Measurements from ENCODE around the gene ZBTB7C. TPM values are rescaled to one million over a fixed set of nuclear protein-coding genes. Genes with fewer than 3 reads are reported as not detected.

ZBTB7C gene
- total RNA-seq, 1 donor from 2014 or later: 0.57 TPM

GRCh38 chr18:48376406-48376805, 32.8 kb downstream of the ZBTB7C start:
- DNase-seq (ENCODE audit: low spot score, unreplicated experiment): no peak
- H3K9me3 Mint-ChIP-seq (ENCODE audit: low read depth): no peaks in the 10 kb centered on the region
- TF ChIP-seq CTCF (IDR thresholded peaks at IDR 0.05; ENCODE audit: unreplicated experiment): no peak
- peaks cover 28% of the 10 kb centered on the region for H3K27me3 Mint-ChIP-seq
- H3K36me3 Mint-ChIP-seq (ENCODE audit: insufficient read depth): no peaks in the 10 kb centered on the region
- no peak overlapping the region for H3K27ac Mint-ChIP-seq
- no peaks in the 10 kb centered on the region for H3K4me1 Mint-ChIP-seq (ENCODE audit: low read depth)
- no peak overlapping the region for H3K4me3 Mint-ChIP-seq (ENCODE audit: low read depth)

GRCh38 chr18:48375150-48375800, 33.9 kb downstream of the ZBTB7C start:
- no peak for TF ChIP-seq CTCF (IDR thresholded peaks at IDR 0.05; ENCODE audit: unreplicated experiment)
- no peak for DNase-seq (ENCODE audit: low spot score, unreplicated experiment)

GRCh38 chr18:48374423-48375149, 34.6 kb downstream of the ZBTB7C start:
- H3K36me3 Mint-ChIP-seq (ENCODE audit: insufficient read depth): no peaks in the 10 kb centered on the region
- DNase-seq (ENCODE audit: low spot score, unreplicated experiment): no peak

More at GRCh38 chr18:48375150-48375800, 33.9 kb downstream of the ZBTB7C start:
- Mint-ChIP-seq H3K4me3 (ENCODE audit: low read depth) (no peak overlapping the region), H3K9me3 (ENCODE audit: low read depth) (no peaks in the 10 kb centered on the region), H3K27ac (no peak overlapping the region), H3K4me1 (ENCODE audit: low read depth) (no peaks in the 10 kb centered on the region), H3K27me3 (peaks cover 23% of the 10 kb centered on the region), H3K36me3 (ENCODE audit: insufficient read depth) (no peaks in the 10 kb centered on the region)

GRCh38 chr18:48371854-48372602, 37.2 kb downstream of the ZBTB7C start:
- no peak for DNase-seq (ENCODE audit: low spot score, unreplicated experiment)
- Mint-ChIP-seq H3K27ac (no peak overlapping the region), H3K4me1 (ENCODE audit: low read depth) (no peaks in the 10 kb centered on the region), H3K9me3 (ENCODE audit: low read depth) (peaks cover 5% of the 10 kb centered on the region), H3K4me3 (ENCODE audit: low read depth) (no peak overlapping the region), H3K36me3 (ENCODE audit: insufficient read depth) (no peaks in the 10 kb centered on the region), H3K27me3 (peaks cover 13% of the 10 kb centered on the region)
- TF ChIP-seq CTCF (IDR thresholded peaks at IDR 0.05; ENCODE audit: unreplicated experiment): no peak

More at GRCh38 chr18:48374423-48375149, 34.6 kb downstream of the ZBTB7C start:
- peaks cover 23% of the 10 kb centered on the region for H3K27me3 Mint-ChIP-seq
- no peak overlapping the region for H3K27ac Mint-ChIP-seq
- TF ChIP-seq CTCF (IDR thresholded peaks at IDR 0.05; ENCODE audit: unreplicated experiment): no peak
- no peaks in the 10 kb centered on the region for H3K4me1 Mint-ChIP-seq (ENCODE audit: low read depth)
- no peak overlapping the region for H3K4me3 Mint-ChIP-seq (ENCODE audit: low read depth)
- H3K9me3 Mint-ChIP-seq (ENCODE audit: low read depth): peaks cover 2% of the 10 kb centered on the region

- peaks cover 12% of the 10 kb centered on the region for H3K9me3 Mint-ChIP-seq (ENCODE audit: low read depth)
- no peak overlapping the region for H3K27ac Mint-ChIP-seq
- no peaks in the 10 kb centered on the region for H3K27me3 Mint-ChIP-seq
- TF ChIP-seq CTCF (IDR thresholded peaks at IDR 0.05; ENCODE audit: unreplicated experiment): no peak
- no peaks in the 10 kb centered on the region for H3K36me3 Mint-ChIP-seq (ENCODE audit: insufficient read depth)
- DNase-seq (ENCODE audit: low spot score, unreplicated experiment): no peak
- H3K4me1 Mint-ChIP-seq (ENCODE audit: low read depth): peaks cover 5% of the 10 kb centered on the region
- no peak overlapping the region for H3K4me3 Mint-ChIP-seq (ENCODE audit: low read depth)
These were observed 41.6 kb downstream of the ZBTB7C start for GRCh38 chr18:48367557-48367956.

Data from progenitor cell of endocrine pancreas (in vitro differentiated cells).